Activated CD4-positive, alpha-beta T cell treated with anti-CD3 and anti-CD28 coated beads for 1 hour (primary cell): Measurements from ENCODE around the gene TRAPPC2B.
A peak's percentile ranks its signal among the peaks of the same experiment; 100 is the strongest.
"Not testable (repeated sequence)": the region's sequence is repeated elsewhere in the genome, so short reads cannot be mapped to it uniquely, and the experiment has no call there.

Experiments
- DNase-seq: peaks from one replicate; pipeline ENCODE4 v3.0.0-alpha.2; 2020

The TRAPPC2B gene

DNA sequence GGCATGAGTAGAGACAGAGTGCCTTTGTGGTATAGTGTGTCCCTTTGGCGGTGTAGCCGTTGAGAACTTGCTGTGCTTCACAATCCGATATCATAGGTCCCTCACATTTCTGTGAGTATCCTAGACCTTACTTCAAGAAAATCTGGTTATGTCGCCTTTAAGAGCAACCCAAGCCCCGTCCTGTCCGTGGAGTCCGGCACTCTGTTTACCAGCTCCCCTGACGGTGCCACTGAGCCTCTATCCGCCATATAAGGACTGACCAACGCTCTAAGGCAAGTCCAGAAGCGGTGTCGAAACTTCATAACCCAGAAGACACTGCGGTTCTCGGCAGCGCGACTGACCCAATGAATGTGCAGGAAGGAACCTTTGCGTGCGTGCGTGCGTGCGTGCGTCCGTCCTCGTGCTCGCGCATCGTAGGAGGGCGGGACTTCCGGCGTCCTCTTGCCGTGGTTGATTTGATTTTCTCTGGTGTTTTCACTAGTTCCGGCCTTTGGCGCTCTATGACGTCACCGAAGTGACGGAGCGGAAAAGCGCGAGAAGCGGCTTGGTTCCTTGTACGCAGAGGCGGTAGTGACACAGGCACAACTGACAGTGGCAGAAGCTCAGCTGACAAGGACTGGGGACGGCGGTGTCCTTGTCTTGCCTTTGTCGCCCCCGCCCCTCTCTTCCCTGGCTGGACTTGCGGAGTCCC is at the start of gene TRAPPC2B, which contains the start of gene ZNF547:
Gene TRAPPC2B, plus strand, starts transcription at position 555 of the 691 bp plus-strand sequence. CDS start 1,283 bp downstream, outside the sequence.
Gene ZNF547, plus strand, starts transcription at position 555 of the 691 bp plus-strand sequence. CDS start 5,005 bp downstream, outside the sequence.
- DNase-seq, result peak; percentile 98

DNA sequence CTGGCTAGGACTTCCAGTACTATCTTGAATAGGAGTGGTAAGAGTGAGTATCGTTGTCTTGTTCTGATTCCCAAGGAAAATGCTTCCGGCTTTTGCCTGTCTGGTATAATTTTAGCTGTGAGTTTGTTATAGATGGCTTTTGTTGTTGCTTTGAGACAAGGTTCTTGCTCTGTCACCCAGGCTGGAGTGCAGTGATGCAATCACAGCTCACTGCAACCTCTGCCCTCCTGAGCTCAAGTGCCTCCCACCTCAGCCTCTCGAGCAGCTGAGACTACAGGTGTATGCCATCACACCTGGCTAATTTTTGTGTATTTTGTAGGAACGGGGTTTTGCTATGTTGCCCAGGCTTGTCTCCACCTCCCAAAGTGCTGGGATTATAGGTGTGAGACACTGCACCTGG is 49.2 kb upstream of the TRAPPC2B start:
- no peak for DNase-seq

DNA sequence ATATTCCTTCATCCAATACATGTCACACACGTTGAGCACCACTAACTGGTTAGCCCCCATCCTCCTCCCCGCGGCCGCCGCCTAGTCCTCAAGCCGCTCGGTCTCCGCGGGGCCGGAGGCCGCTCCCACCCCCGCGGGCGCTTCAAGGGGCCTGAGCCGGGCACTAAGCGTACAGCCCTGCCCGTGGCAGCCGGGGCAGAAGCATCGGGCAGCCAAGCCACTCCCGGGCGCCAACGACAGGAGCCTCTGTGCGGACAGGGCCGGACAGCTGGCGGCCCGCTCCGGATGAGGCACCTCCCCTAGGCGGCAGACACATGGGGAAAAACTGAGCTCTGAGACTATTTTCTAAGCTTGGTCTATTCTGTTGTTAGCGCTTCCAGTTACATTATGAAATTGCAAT is 45.8 kb upstream of the TRAPPC2B start:
- DNase-seq, result no peak

- no peak for DNase-seq
These were observed 43.5 kb upstream of the TRAPPC2B start for GRCh38 chr19:57319869-57320179.

- peak; percentile 83 for DNase-seq
These were observed 42.9 kb upstream of the TRAPPC2B start, which contains the start of gene ZNF543 for GRCh38 chr19:57320180-57321084. Gene ZNF543, plus strand, starts transcription at chr19:57320472. Its CDS starts 382 bp downstream, at chr19:57320854.

GRCh38 chr19:57321116-57321515 is 42.2 kb upstream of the TRAPPC2B start:
- no peak for DNase-seq

DNA sequence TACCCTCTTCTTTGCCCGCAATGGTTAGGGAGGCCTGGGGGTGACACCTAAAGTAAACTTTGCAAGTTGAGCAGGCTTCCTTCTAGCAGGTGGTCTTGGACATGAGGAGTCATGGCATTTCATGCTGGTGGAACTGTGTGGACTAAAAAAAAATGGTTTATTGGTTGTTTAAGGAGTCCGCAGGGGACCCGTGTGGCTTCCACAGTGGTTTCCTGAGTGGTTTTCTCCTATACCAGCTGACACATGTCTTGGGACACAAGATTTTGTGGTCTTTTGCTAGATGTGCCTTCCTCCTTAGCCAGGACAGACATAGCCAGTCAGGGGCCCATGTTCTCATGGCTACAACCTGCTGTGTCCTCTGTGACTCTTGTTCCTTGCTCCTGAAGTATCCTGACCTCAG is 41.6 kb upstream of the TRAPPC2B start:
- DNase-seq, result no peak

DNA sequence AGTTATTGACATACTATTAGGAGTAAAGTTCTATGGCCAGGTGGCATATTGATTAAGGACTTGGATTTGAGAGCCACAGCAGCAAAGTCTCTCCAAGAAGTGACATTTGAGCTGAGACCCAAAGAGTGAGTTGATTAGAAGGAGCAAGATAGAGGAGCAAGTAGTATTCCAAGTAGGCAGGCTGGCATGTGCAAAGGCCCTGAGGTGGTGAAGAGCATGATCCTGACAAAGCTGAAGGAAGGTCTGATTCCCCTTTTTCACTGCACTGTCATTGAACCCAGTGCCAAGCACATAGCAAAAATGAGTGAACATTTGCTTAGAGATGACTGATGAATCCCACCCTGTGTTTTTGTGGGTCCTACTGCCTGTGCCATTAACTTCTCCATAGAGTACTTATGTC is 38.4 kb upstream of the TRAPPC2B start:
- DNase-seq, result no peak

DNA sequence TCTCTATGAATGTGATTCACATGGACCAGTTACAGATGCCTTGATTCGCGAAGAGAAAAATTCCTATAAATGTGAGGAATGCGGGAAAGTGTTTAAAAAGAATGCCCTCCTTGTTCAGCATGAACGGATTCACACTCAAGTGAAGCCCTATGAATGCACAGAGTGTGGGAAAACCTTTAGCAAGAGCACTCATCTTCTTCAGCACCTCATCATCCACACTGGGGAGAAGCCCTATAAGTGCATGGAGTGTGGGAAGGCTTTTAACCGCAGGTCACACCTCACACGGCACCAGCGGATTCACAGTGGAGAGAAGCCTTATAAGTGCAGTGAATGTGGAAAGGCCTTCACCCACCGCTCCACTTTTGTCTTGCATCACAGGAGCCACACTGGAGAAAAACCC is 35.4 kb upstream of the TRAPPC2B start:
- DNase-seq, result no peak

DNA sequence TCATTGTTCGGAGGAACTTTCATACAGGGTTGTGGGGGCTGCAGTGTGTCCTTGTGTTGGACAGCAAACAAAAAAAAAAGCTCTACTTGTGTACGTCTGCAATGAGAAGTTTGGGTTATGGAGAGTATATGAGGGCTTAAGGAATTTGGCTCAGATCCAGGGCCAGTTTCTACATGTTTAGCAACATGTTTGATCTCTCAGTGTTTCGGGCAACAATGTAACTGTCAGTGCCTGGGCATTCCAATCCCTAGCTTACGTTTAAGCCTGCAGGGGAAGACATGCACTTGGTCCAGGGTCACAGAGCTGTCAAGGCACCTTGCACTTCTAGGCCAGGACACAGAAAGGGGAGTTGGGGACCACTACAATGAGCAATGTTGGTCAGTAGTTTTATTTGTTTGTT is 29.2 kb upstream of the TRAPPC2B start:
- no peak for DNase-seq

DNA sequence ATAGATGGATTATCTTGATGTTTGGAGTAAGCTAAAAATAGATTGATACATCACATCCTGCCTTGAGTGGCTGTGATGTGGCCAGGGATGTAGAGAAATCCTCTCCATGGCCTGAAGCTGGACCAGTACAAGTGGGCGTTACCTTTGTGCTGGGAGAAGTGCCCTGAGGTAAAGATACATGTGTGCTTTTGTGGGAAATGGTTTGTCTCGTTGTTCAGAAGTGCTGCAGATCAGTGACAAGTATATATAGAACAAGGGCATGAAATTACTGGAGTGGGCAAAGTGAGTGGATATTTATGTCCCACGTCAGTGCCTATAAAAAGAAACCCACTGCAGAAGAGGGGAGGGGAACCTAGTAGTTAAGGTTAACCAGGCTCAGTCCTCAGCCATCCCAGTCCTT is 24.5 kb upstream of the TRAPPC2B start:
- no peak for DNase-seq

- no peak for DNase-seq
These were observed 20.8 kb upstream of the TRAPPC2B start for GRCh38 chr19:57342582-57342981.

DNA sequence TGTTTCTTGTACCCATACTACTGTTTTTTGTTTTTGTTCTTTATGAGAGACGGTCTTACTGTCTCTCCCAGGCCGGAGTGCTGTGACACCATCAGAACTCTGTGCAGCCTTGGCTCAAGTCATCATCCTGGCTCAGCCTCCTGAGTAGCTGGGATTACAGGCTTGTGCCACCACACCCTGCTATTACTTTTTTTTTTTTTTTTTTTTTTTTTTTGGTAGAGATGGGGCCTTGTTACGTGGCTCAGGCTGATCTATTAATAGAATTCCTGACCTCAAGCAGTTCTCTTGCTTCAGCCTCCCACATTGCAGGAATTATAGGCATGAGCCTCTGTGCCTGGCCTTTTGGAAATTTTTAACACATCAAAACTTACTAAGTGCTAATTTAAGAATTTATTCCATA is 15.2 kb upstream of the TRAPPC2B start:
- no peak for DNase-seq

DNA sequence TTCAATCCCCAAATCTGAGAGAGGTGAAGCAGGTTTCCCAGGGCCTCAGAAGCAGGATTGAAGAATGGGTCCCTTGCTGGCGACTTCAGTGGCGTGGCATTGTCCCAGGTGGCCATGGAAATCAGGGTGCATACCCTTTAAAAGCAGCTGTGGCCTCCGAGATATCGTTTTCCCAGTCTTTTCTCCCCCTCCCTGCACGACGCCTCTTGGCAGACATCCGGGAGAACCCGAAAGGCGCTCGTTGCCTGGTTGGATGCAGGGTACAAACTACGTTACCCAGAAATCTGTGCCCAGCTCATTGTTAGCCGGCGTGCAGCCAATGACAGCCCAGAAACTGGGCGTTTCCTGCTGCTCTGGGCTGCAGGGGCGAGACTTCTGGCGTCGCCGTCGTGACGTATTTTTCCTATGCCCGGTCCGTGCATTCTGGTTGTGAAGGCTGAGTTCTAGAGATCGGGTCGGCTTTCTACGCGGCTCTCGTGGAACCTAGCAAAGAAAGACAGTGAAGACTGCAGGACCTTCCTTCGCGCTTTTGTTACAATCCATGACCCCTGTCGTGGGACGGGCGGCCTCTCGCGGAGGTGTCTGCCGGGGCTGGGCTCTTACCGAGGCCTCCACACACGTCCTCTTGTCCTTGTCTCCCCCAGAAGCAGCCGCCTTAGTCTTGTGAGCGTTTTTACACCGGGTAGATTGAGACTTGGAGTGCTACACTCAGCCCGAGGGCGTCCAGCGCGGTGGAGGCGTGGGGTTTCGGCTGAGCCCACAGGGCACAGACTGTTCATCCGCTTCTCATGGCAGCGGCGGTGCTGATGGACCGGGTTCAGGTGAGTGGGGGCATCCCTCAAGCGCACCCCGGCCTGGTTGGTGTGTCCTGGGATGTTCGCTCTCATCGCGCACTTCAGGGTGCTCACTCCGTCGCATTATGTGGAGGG is 12.2 kb upstream of the TRAPPC2B start, which contains the start of gene ZNF304:
Gene ZNF304, plus strand, starts transcription at position 395 of the 929 bp plus-strand sequence. Its CDS starts 394 bp downstream, at position 789.
- peak; percentile 75 for DNase-seq

GRCh38 chr19:57351867-57352266 is 11.5 kb upstream of the TRAPPC2B start:
- DNase-seq, result no peak

GRCh38 chr19:57355916-57356315 is 7.4 kb upstream of the TRAPPC2B start:
- DNase-seq, result no peak

DNA sequence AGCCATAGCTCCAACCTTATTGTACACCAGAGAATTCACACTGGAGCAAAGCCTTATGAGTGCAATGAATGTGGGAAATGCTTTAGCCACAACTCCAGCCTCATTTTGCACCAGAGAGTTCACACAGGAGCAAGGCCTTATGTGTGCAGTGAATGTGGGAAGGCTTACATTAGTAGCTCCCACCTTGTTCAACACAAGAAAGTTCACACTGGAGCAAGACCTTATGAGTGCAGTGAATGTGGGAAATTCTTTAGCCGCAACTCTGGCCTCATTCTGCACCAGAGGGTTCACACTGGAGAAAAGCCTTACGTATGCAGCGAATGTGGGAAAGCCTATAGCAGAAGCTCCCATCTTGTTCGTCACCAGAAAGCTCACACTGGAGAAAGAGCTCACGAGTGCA is 5.9 kb upstream of the TRAPPC2B start:
- DNase-seq, result no peak

DNA sequence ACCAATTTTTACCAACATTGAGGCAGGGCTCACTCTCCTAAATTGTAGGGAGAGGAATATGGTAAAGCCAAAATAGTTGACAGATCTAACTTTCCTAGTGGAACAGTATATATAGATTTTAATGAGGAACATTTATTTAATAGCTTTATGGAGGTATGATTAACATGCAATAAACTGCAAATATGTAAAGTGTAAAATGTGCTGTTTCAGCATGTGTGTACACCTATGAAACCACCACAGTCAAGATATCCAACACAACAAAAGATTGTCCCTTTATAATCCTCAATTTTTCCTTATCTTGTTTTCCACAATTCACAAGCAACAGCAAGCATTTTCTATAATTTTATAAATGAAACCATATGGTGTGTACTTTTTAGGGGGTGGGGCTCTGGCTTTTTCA is 4.1 kb upstream of the TRAPPC2B start:
- no peak for DNase-seq

DNA sequence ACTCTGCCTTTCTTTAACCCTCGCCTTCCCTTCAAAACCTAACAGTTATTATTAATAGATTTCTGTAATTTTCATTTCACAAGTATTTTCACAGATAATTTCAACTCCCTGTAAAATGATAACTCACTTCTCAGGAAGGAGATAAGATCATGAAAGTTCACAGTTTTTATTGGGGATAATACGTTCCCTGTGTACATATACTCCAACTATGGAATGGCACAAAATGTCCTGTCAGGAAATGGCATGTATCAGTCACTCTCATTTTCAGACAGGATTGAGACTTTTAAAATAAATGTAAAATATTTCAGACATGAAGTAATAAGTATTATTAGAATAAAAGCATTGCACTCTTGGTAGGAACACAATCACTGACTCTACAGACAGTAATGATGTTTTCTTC is 932 bp upstream of the TRAPPC2B start:
- no peak for DNase-seq

DNA sequence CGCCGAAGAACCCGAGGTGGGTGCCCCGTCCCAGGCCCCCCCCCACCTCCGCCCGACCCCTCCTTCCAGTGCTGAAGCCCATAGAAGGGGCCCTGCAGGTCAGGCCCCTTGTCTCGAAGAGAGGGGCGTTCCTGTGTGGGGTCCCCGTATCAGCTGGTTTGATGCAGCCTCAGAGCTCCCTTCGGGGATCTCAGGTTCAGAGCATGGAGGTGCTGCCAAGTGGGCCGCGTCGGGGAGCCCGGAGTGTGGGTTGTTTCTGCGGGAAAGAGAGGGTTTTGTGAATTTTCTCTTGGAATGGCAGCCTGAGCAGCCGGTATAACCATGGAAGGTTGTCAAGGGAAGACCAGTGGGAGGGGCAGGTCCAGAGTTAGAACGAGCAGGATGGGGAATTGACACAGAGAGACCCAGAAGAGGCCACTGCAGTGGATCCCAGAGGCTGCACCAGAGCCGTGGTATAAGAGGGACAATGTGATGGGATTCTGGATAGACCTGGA is 384 bp downstream of the TRAPPC2B start:
- DNase-seq, result no peak

DNA sequence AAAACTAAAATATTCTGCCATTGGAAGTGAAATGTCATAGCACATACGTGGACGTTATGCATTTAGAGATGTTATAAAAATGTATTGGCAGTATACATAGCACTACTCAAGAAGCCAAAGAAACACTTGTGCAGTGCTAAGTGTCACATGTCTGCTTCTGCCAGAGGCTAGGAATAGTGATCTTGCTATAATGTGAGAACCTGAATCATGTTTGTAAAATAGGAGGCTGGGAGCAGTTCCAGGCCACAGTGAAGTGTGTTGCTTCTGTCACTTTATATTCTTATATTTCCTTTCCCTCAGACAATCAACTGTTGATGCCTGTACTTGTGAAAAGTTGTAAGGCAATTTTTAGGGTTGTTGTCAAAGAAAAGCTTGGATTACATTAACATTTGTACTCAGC is 3.4 kb downstream of the TRAPPC2B start:
- DNase-seq, result no peak

DNA sequence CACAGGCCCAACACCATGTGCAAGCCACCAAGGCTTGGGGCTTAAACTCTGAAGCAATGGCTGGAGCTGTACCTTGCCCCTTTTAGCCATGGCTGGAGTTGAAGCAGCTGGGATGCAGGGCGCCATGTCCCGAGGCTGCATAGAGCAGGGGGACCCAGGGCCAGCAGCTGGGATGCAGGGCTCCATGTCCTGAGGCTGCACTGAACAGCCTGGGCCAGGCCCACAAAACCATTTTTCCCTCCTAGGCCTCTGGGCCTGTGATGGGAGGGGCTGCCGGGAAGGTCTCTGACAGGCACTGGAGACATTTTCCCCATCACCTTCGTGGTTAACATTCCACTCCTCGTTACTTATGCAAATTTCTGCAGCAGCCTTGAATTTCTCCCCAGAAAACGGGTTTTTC is 10.8 kb downstream of the TRAPPC2B start:
- no peak for DNase-seq

DNA sequence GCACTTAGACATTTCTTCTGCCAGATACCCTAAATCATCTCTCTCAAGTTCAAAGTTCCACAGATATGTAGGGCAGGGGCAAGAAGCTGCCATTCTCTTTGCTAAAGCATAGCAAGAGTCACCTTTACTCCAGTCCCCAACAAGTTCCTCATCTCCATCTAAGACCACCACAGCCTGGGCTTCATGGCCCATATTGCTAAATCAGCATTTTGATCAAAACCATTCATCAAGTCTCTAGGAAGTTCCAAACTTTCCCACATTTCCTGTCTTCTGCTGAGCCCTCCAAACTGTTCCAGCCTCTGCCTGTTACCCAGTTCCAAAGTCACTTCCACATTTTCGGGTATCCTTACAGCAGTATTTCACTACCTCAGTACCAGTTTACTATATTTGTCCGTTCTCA is 11.3 kb downstream of the TRAPPC2B start:
- DNase-seq, result not testable (repeated sequence)
